Epithelial cell of esophagus (primary cell): ENCODE data around the gene CNN2.

Experiments
- DNase-seq: peaks from one replicate; pipeline ENCODE4 v3.0.0; 2010; ENCODE audit warnings: low read depth
- H3K4me3 ChIP-seq: 2 replicates; pipeline ENCODE4 v1.5.1; 2011; ENCODE audit warnings: mild to moderate bottlenecking, low read length, control low read depth
- CTCF ChIP-seq: IDR thresholded peaks from 2 replicates; pipeline ENCODE4 v1.5.1; 2011; ENCODE audit warnings: low read depth, mild to moderate bottlenecking, low read length, control low read depth, inconsistent platforms; ENCODE audit not compliant: insufficient read depth; ENCODE audit errors: missing control alignments

Gene CNN2

GRCh38 chr19:1087813-1088415 is 61.5 kb downstream of the CNN2 start:
- no peak overlapping the region for H3K4me3 ChIP-seq
- DNase-seq = no peak
- TF ChIP-seq CTCF = no peak

GRCh38 chr19:1088416-1089010 is 62.1 kb downstream of the CNN2 start:
- H3K4me3 ChIP-seq = no peak overlapping the region
- no peak for DNase-seq
- TF ChIP-seq CTCF = no peak
